HEK293 (cell line): ENCODE data around the gene SMCR8.
"Not testable (repeated sequence)": the region's sequence is repeated elsewhere in the genome, so short reads cannot be mapped to it uniquely, and the experiment has no call there.

Source experiments
- CTCF ChIA-PET: fragments of 350-600 bp; formaldehyde crosslinking; extraction: SDS; loops from one replicate; lab custom pipeline; 2021; ENCODE audit warnings: antibody characterized with exemption; lab: Yijun Ruan, JAX
- POLR2A ChIA-PET: fragments of 300-600 bp; formaldehyde crosslinking; extraction: SDS; loops from one replicate; lab custom pipeline; 2020; ENCODE audit warnings: antibody characterized with exemption, inconsistent platforms; lab: Yijun Ruan, JAX
- H3K27ac ChIP-seq: fragments of 200-500 bp; sonication (Bioruptor generic); 2 replicates; pipeline ENCODE4 v1.5.1; 2014; ENCODE audit warnings: low read depth, low read length, control low read depth, inconsistent platforms; ENCODE audit errors: extremely low read depth
- H3K36me3 ChIP-seq, 2 experiments: fragments of 200-500 bp in 1 of 2; sonication (Bioruptor generic) in 1 of 2; 1 replicate in 1 of 2; 2 replicates in 1 of 2; pipeline ENCODE4 v1.5.1; 2014 to 2017; ENCODE audit warnings: inconsistent platforms in 2 of 2, low read length in 2 of 2; ENCODE audit not compliant: control insufficient read depth in 2 of 2, insufficient read depth in 1 of 2
- H3K4me1 ChIP-seq: fragments of 200-500 bp; sonication (Bioruptor generic); 2 replicates; pipeline ENCODE4 v1.5.1; 2014; ENCODE audit warnings: mild to moderate bottlenecking, low read length, inconsistent platforms; ENCODE audit not compliant: control insufficient read depth, insufficient read depth
- H3K4me3 ChIP-seq: 2 replicates; pipeline ENCODE4 v1.5.1; 2011; ENCODE audit warnings: low read depth, mild to moderate bottlenecking, control low read depth, low read length, moderate library complexity
- H3K9me3 ChIP-seq: fragments of 200-500 bp; sonication (Bioruptor generic); 2 replicates; pipeline ENCODE4 v1.5.1; 2014; ENCODE audit warnings: low read depth, low read length, inconsistent platforms; ENCODE audit not compliant: control insufficient read depth, insufficient read depth
- GLIS2 ChIP-seq: fragments of 450-650 bp; formaldehyde crosslinking; IDR thresholded peaks from 2 replicates; pipeline ENCODE4 v1.5.1; 2016; ENCODE audit warnings: missing biosample characterization, missing genetic modification characterization
- SALL2 ChIP-seq: fragments of 450-650 bp; formaldehyde crosslinking; IDR thresholded peaks from 2 replicates; pipeline ENCODE4 v1.5.0; 2017; ENCODE audit warnings: missing biosample characterization, mild to moderate bottlenecking, missing genetic modification characterization, borderline replicate concordance
- ZNF391 ChIP-seq: fragments of 450-650 bp; formaldehyde crosslinking; IDR thresholded peaks from 2 replicates; pipeline ENCODE4 v1.5.1; 2016; ENCODE audit warnings: low read depth, missing biosample characterization, missing genetic modification characterization, borderline replicate concordance
- ZNF423 ChIP-seq: fragments of 450-650 bp; formaldehyde crosslinking; IDR thresholded peaks from 2 replicates; pipeline ENCODE4 v1.5.1; 2016; ENCODE audit warnings: missing biosample characterization, missing genetic modification characterization
- ZNF510 ChIP-seq: fragments of 450-650 bp; formaldehyde crosslinking; IDR thresholded peaks from 2 replicates; pipeline ENCODE4 v1.5.1; 2018; ENCODE audit warnings: mild to moderate bottlenecking, missing genetic modification characterization, missing biosample characterization; ENCODE audit not compliant: insufficient replicate concordance
- ZNF544 ChIP-seq: fragments of 450-650 bp; formaldehyde crosslinking; IDR thresholded peaks from 2 replicates; pipeline ENCODE4 v1.5.0; 2017; ENCODE audit warnings: missing biosample characterization, missing genetic modification characterization
- ZNF549 ChIP-seq: fragments of 450-650 bp; IDR thresholded peaks from 2 replicates; pipeline ENCODE4 v1.5.1; 2018; ENCODE audit warnings: missing biosample characterization, missing genetic modification characterization, mild to moderate bottlenecking, inconsistent platforms, moderate library complexity
- ZNF837 ChIP-seq: fragments of 450-650 bp; formaldehyde crosslinking; IDR thresholded peaks from 2 replicates; pipeline ENCODE4 v1.5.1; 2016; ENCODE audit warnings: missing biosample characterization, missing genetic modification characterization
- TF ChIP-seq, protein P1 (sequence below): fragments of 450-650 bp; formaldehyde crosslinking; IDR thresholded peaks from 2 replicates; pipeline ENCODE4 v1.5.1; 2016; ENCODE audit warnings: missing biosample characterization, missing genetic modification characterization, borderline replicate concordance
- TF ChIP-seq, protein P2 (sequence below): fragments of 450-650 bp; formaldehyde crosslinking; IDR thresholded peaks from 2 replicates; pipeline ENCODE4 v1.5.1; 2016; ENCODE audit warnings: missing biosample characterization, missing genetic modification characterization

The SMCR8 gene

DNA sequence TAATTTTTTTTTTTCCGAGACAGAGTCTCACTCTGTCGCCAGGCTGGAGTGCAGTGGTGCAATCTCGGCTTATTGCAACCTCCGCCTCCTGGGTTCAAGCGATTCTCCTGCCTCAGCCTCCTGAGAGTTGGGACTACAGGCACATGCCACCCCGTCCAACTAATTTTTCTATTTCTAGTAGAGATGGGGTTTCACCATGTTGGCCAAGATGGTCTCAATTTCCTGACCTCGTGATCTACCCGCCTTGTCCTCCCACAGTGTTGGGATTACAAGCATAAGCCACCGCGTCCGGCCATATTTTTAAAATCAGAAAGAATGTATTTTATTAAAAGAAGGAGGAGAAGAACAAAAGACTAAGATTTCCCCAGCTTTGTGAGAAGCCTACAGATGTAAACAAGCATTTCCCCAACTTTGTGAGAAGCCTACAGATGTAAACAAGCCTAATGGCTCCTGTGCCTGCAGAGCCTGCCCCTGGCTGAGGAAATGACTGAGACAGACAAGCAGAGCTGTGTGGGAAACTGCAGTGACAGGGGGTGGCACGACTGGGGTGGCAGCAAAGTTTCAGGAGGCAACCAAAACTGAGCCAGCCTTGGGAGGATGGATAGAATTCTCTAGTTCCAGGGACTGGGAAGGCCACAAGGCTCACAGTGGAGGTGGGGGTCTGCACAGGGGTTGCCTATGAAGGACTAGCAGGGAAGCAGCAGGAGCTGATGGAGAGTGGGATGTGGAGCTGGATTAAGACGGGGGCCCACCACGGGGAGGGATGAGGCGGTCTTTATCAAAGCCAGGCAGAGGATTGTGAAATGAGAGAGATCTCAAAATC lies 23.2 kb upstream of the SMCR8 start:
- peaks cover 82 to 99% of the 10 kb centered on the region in 2 experiments for H3K36me3 ChIP-seq
- POLR2A ChIA-PET = no interaction called here

DNA sequence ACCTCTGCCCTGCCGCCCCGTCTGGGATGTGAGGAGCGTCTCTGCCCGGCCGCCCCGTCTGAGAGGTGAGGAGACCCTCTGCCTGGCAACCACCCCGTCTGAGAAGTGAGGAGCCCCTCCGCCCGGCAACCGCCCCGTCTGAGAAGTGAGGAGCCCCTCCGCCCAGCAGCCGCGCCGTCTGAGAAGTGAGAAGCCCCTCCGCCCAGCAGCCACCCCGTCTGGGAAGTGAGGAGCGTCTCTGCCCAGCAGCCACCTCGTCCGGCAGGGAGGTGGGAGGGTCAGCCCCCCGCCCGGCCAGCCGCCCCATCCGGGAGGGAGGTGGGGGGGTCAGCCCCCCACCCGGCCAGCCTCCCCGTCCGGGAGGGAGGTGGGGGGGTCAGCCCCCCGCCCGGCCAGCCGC lies 17.0 kb upstream of the SMCR8 start:
- H3K27ac ChIP-seq, H3K9me3 ChIP-seq, CTCF ChIA-PET, H3K4me3 ChIP-seq, POLR2A ChIA-PET, H3K4me1 ChIP-seq: not testable (repeated sequence)
- peaks cover 75 to 85% of the 10 kb centered on the region in 2 experiments for H3K36me3 ChIP-seq

More for the DNA sequence above, 23.2 kb upstream of the SMCR8 start:
- no peak overlapping the region for H3K27ac ChIP-seq
- H3K4me3 ChIP-seq = no peak overlapping the region
- H3K4me1 ChIP-seq = no peaks in the 10 kb centered on the region
- CTCF ChIA-PET = no interaction called here
- no peak for TF ChIP-seq ZNF510
- TF ChIP-seq, protein P1, sequence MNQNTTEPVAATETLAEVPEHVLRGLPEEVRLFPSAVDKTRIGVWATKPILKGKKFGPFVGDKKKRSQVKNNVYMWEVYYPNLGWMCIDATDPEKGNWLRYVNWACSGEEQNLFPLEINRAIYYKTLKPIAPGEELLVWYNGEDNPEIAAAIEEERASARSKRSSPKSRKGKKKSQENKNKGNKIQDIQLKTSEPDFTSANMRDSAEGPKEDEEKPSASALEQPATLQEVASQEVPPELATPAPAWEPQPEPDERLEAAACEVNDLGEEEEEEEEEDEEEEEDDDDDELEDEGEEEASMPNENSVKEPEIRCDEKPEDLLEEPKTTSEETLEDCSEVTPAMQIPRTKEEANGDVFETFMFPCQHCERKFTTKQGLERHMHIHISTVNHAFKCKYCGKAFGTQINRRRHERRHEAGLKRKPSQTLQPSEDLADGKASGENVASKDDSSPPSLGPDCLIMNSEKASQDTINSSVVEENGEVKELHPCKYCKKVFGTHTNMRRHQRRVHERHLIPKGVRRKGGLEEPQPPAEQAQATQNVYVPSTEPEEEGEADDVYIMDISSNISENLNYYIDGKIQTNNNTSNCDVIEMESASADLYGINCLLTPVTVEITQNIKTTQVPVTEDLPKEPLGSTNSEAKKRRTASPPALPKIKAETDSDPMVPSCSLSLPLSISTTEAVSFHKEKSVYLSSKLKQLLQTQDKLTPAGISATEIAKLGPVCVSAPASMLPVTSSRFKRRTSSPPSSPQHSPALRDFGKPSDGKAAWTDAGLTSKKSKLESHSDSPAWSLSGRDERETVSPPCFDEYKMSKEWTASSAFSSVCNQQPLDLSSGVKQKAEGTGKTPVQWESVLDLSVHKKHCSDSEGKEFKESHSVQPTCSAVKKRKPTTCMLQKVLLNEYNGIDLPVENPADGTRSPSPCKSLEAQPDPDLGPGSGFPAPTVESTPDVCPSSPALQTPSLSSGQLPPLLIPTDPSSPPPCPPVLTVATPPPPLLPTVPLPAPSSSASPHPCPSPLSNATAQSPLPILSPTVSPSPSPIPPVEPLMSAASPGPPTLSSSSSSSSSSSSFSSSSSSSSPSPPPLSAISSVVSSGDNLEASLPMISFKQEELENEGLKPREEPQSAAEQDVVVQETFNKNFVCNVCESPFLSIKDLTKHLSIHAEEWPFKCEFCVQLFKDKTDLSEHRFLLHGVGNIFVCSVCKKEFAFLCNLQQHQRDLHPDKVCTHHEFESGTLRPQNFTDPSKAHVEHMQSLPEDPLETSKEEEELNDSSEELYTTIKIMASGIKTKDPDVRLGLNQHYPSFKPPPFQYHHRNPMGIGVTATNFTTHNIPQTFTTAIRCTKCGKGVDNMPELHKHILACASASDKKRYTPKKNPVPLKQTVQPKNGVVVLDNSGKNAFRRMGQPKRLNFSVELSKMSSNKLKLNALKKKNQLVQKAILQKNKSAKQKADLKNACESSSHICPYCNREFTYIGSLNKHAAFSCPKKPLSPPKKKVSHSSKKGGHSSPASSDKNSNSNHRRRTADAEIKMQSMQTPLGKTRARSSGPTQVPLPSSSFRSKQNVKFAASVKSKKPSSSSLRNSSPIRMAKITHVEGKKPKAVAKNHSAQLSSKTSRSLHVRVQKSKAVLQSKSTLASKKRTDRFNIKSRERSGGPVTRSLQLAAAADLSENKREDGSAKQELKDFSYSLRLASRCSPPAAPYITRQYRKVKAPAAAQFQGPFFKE = no peak
- TF ChIP-seq ZNF544 (tag by site-specific recombination) = no peak
- TF ChIP-seq, protein P2, sequence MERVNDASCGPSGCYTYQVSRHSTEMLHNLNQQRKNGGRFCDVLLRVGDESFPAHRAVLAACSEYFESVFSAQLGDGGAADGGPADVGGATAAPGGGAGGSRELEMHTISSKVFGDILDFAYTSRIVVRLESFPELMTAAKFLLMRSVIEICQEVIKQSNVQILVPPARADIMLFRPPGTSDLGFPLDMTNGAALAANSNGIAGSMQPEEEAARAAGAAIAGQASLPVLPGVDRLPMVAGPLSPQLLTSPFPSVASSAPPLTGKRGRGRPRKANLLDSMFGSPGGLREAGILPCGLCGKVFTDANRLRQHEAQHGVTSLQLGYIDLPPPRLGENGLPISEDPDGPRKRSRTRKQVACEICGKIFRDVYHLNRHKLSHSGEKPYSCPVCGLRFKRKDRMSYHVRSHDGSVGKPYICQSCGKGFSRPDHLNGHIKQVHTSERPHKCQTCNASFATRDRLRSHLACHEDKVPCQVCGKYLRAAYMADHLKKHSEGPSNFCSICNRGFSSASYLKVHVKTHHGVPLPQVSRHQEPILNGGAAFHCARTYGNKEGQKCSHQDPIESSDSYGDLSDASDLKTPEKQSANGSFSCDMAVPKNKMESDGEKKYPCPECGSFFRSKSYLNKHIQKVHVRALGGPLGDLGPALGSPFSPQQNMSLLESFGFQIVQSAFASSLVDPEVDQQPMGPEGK (tag by site-specific recombination) = no peak
- TF ChIP-seq GLIS2 (tag by site-specific recombination) = 0 out of 2 replicates have a peak, but pooled peaks have one; percentile 11
- no peak for TF ChIP-seq ZNF837 (tag by site-specific recombination)
- no peak for TF ChIP-seq SALL2 (tag by site-specific recombination)
- H3K9me3 ChIP-seq = no peaks in the 10 kb centered on the region

DNA sequence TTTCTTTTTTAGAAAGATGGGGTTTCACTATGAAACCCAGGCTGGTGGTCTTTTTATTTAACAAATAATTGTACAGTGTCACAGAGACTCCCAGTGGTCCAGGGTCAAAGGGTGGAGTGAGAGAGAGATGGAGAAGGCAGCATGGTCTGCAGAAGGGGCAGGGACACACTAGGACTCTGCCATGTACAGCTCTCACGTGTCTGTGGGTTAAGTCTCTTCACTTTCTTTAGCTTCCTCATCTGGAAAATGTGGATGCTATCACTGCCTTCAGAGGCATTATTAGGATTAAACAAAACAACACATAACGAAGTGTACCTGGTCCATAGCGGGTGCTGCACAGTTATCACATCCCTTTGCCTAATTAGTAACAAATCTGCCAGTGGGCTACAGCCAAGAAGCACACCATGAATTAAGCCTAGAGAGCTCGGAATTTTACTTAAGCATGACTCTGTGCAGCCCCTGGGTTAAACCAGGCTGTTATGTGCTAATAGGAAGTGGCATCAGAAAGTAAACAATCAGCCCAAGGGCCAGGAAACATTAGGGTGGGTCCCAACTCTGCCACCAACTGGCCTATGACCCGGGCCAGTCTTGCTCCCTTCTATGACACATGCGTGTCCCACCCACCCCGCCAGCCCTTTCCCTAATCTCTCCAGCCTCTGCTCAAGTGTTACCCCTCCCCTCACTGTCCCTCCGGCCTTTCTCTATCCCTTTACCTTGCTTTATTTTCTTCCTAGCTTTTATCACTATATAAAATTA lies 14.2 kb upstream of the SMCR8 start:
- Histone ChIP-seq H3K4me1 (no peaks in the 10 kb centered on the region), H3K36me3 (peaks cover 73 to 85% of the 10 kb centered on the region in 2 experiments), H3K9me3 (no peaks in the 10 kb centered on the region), H3K4me3 (no peak overlapping the region), H3K27ac (no peak overlapping the region)
- CTCF ChIA-PET = interaction anchor here (1.5 kb wide), 1 partner anchor 52 kb away, joined by 5 read pairs; no protein-coding TSS in a partner anchor
- TF ChIP-seq ZNF423 (tag by site-specific recombination) = no peak
- no peak for TF ChIP-seq ZNF549 (tag by site-specific recombination)
- no peak for TF ChIP-seq ZNF391 (tag by site-specific recombination)
- POLR2A ChIA-PET = interaction anchor here (0.6 to 1.1 kb wide), 2 partner anchors 25 to 65 kb away, joined by 3 to 5 read pairs; no protein-coding TSS in a partner anchor

DNA sequence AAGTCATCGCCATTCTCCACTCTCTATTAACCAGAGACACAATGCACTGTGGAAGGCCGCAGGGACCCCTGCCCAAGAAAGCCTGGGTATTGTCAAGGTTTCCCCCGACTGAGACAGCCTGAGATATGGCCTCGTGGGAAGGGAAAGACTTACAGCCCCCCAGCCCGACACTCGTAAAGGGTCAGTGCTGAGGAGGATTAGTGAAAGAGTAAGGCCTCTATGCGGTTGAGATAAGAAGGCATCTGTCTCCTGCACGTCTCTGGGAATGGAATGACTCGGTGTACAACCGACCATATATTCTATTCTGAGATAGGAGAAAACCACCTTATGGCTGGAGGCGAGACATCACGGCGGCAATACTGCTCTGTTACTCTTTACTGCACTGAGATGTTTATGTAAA lies 11.9 kb upstream of the SMCR8 start:
- H3K36me3 ChIP-seq = peaks cover 85 to 92% of the 10 kb centered on the region in 2 experiments
- H3K4me1 ChIP-seq, H3K27ac ChIP-seq, H3K4me3 ChIP-seq, H3K9me3 ChIP-seq: not testable (repeated sequence)
- ChIA-PET CTCF (interaction anchor here (0.9 kb wide), 1 partner anchor 9 kb away, joined by 3 read pairs; no protein-coding TSS in a partner anchor), POLR2A (interaction anchor here (1.2 kb wide), 1 partner anchor 16 kb away, joined by 5 read pairs; no protein-coding TSS in a partner anchor)
